Panc1 (cell line): ENCODE data around the gene AHRR. TPM values are rescaled to one million over a fixed set of nuclear protein-coding genes. Genes with fewer than 3 reads are reported as not detected.

Experiments
- ATAC-seq: fragments of 200-7000 bp; cut with Tn5 transposase; 2 replicates; pipeline ENCODE4 v1.9.1; 2020; ENCODE audit warnings: mild to moderate bottlenecking, moderate library complexity
- BruUV-seq: library from RNA; stranded (reverse); fragments of 400-500 nt; replicated peaks from 2 replicates; lab custom pipeline; 2021; lab: Mats Ljungman, UMichigan
- CTCF ChIA-PET: fragments of 300-600 bp; sonication (Branson Sonifier 250); formaldehyde crosslinking; loops from one replicate; lab custom pipeline; 2022; ENCODE audit warnings: antibody characterized with exemption; lab: Charles Lee
- POLR2A ChIA-PET: fragments of 300-600 bp; sonication (Branson Sonifier 250); formaldehyde crosslinking; loops from one replicate; lab custom pipeline; 2022; ENCODE audit warnings: antibody characterized with exemption; lab: Charles Lee
- DNase-seq: peaks from one replicate; pipeline ENCODE4 v3.0.0-alpha.2; 2010; ENCODE audit warnings: low read depth, low spot score
- H3K27ac ChIP-seq: 2 replicates; pipeline ENCODE4 v1.5.1; 2011; ENCODE audit warnings: mild to moderate bottlenecking, low read length, inconsistent platforms
- H3K27me3 ChIP-seq: fragments of 200-500 bp; sonication (Bioruptor generic); 2 replicates; pipeline ENCODE4 v1.6.0; 2014; ENCODE audit warnings: low read length, inconsistent platforms; ENCODE audit not compliant: control insufficient read depth, insufficient read depth
- H3K36me3 ChIP-seq: fragments of 200-500 bp; sonication (Bioruptor generic); 2 replicates; pipeline ENCODE4 v1.5.1; 2014; ENCODE audit warnings: inconsistent platforms, mild to moderate bottlenecking, low read length, moderate library complexity; ENCODE audit not compliant: control insufficient read depth, insufficient read depth
- H3K4me1 ChIP-seq: 2 replicates; pipeline ENCODE4 v1.5.1; 2011; ENCODE audit warnings: inconsistent platforms, mild to moderate bottlenecking, low read length, moderate library complexity; ENCODE audit not compliant: control insufficient read depth, insufficient read depth
- H3K4me3 ChIP-seq, 2 experiments: 2 replicates each; pipeline ENCODE4 v1.5.1; 2011 to 2012; ENCODE audit warnings: low read depth in 2 of 2, low read length in 2 of 2, mild to moderate bottlenecking in 2 of 2, inconsistent platforms in 1 of 2, moderate library complexity in 1 of 2
- H3K9me3 ChIP-seq: fragments of 200-500 bp; sonication (Bioruptor generic); 2 replicates; pipeline ENCODE4 v1.5.1; 2014; ENCODE audit warnings: low read depth, mild to moderate bottlenecking, inconsistent platforms, low read length, moderate library complexity; ENCODE audit not compliant: control insufficient read depth, insufficient read depth
- CTCF ChIP-seq: fragments of 450-650 bp; IDR thresholded peaks from 2 replicates; pipeline ENCODE4 v1.5.1; 2017; ENCODE audit warnings: mild to moderate bottlenecking
- POLR2AphosphoS5 ChIP-seq: IDR thresholded peaks from 2 replicates; pipeline ENCODE4 v1.6.1; 2012; ENCODE audit warnings: mild to moderate bottlenecking, low read depth, low read length, moderate library complexity
- REST ChIP-seq, 2 experiments: IDR thresholded peaks; 2 replicates each; pipeline ENCODE4 v1.6.1; 2011 to 2012; ENCODE audit warnings: low read depth in 2 of 2, control low read depth in 1 of 2, low read length in 1 of 2, mild to moderate bottlenecking in 1 of 2, moderate library complexity in 1 of 2; ENCODE audit not compliant: insufficient read depth in 1 of 2
- SIN3A ChIP-seq: IDR thresholded peaks from 2 replicates; pipeline ENCODE4 v1.6.1; 2012; ENCODE audit warnings: low read depth, mild to moderate bottlenecking, low read length, moderate library complexity, borderline replicate concordance; ENCODE audit not compliant: insufficient read depth
- TCF7L2 ChIP-seq: IDR thresholded peaks from 2 replicates; pipeline ENCODE4 v1.6.1; 2011; ENCODE audit warnings: mild to moderate bottlenecking, low read depth, low read length, inconsistent platforms
- in situ Hi-C: cut with HindIII; loops from 2 replicates; pipeline ENCODE4 v1.10.0; 2016; ENCODE audit warnings: low sequenced_read_pairs, low pct_unique_long_range_greater_than_20kb
- intact Hi-C: fragments of 100-400 bp; cut with micrococcal nuclease; formaldehyde crosslinking; loops from one replicate; pipeline ENCODE4 v1.10.0; 2022; ENCODE audit not compliant: unreplicated experiment
- total RNA-seq: library from RNA; stranded (reverse); gene quantifications from one replicate; pipeline ENCODE4 v1.2.1, GENCODE V29; 2021; ENCODE audit not compliant: unreplicated experiment

The AHRR gene
- total RNA-seq, 1 experiment from 2014 or later = 23.6 TPM

- Histone ChIP-seq H3K9me3 (peaks cover 21% of the 10 kb centered on the region; the same call in 1 of the 2 replicates), H3K27ac (no peak overlapping the region), H3K4me1 (peaks cover 6% of the 10 kb centered on the region), H3K4me3 (no peak overlapping the region), H3K36me3 (peaks cover 28% of the 10 kb centered on the region), H3K27me3 (no peaks in the 10 kb centered on the region)
- TF ChIP-seq SIN3A (no peak), CTCF (no peak), POLR2AphosphoS5 (no peak), TCF7L2 (no peak), REST (IDR thresholded peaks at IDR 0.05; ENCODE audit: insufficient read depth in 1 of 2, low read depth in 2 of 2, low read length in 1 of 2) (no peak)
- intact Hi-C loops (no loop called here), in situ Hi-C loops (no loop called here)
- ChIA-PET POLR2A (no interaction called here), CTCF (no interaction called here)
- no peak for DNase-seq
- no TSS peak for BruUV-seq
- ATAC-seq = no peak
Observed at GRCh38 chr5:449151-449550, 127.6 kb downstream of the AHRR start.

GRCh38 chr5:451587-452458, 130.3 kb downstream of the AHRR start:
- in situ Hi-C loops = no loop called here

More at GRCh38 chr5:451587-452458, 130.3 kb downstream of the AHRR start:
- TF ChIP-seq SIN3A = no peak
- TF ChIP-seq CTCF = no peak
- no peak for TF ChIP-seq REST (IDR thresholded peaks at IDR 0.05; ENCODE audit: insufficient read depth in 1 of 2, low read depth in 2 of 2, low read length in 1 of 2)
- TF ChIP-seq TCF7L2 = no peak
- TF ChIP-seq POLR2AphosphoS5 = no peak
- Histone ChIP-seq H3K36me3 (peaks cover 28% of the 10 kb centered on the region), H3K27me3 (no peaks in the 10 kb centered on the region), H3K4me3 (no peak overlapping the region), H3K9me3 (peaks cover 21% of the 10 kb centered on the region; the same call in 1 of the 2 replicates), H3K27ac (no peak overlapping the region), H3K4me1 (no peaks in the 10 kb centered on the region)
- intact Hi-C loops = no loop called here
- CTCF ChIA-PET = no interaction called here
- DNase-seq (no peak), ATAC-seq (no peak)
- POLR2A ChIA-PET = no interaction called here
- BruUV-seq = no TSS peak
